ENCODE measurements around the gene NELFB. TPM values are rescaled to one million over a fixed set of nuclear protein-coding genes. Genes with fewer than 3 reads are reported as not detected.

Gene NELFB
- total RNA-seq, 1 experiment from 2014 or later: 40.5 TPM

GRCh38 chr9:137312852-137313325 is 57.8 kb downstream of the NELFB start:
- Mint-ChIP-seq H3K9me3 (ENCODE audit: unreplicated experiment) (no peaks in the 10 kb centered on the region), H3K27ac (ENCODE audit: low read depth, unreplicated experiment) (no peak overlapping the region), H3K4me3 (ENCODE audit: unreplicated experiment) (no peak overlapping the region), H3K36me3 (ENCODE audit: insufficient read depth, unreplicated experiment) (no peaks in the 10 kb centered on the region), H3K27me3 (ENCODE audit: insufficient read depth, unreplicated experiment) (no peaks in the 10 kb centered on the region), H3K4me1 (ENCODE audit: insufficient read depth, unreplicated experiment) (no peaks in the 10 kb centered on the region)
- no peak for DNase-seq (ENCODE audit: unreplicated experiment)
- intact Hi-C loops (cut with micrococcal nuclease): no loop called here
- ChIA-PET POLR2A (no interaction called here), CTCF (interaction anchor here (0.5 kb wide), 1 partner anchor 241 kb away, joined by 3 read pairs; no protein-coding TSS in a partner anchor)
- no TSS peak for BruUV-seq (replicated peaks)
- no peak for TF ChIP-seq CTCF (IDR thresholded peaks at IDR 0.05; ENCODE audit: unreplicated experiment)

GRCh38 chr9:137313326-137313936 is 58.3 kb downstream of the NELFB start:
- no peak for TF ChIP-seq CTCF (IDR thresholded peaks at IDR 0.05; ENCODE audit: unreplicated experiment)
- Mint-ChIP-seq H3K9me3 (ENCODE audit: unreplicated experiment) (no peaks in the 10 kb centered on the region), H3K4me1 (ENCODE audit: insufficient read depth, unreplicated experiment) (no peaks in the 10 kb centered on the region), H3K27me3 (ENCODE audit: insufficient read depth, unreplicated experiment) (no peaks in the 10 kb centered on the region), H3K36me3 (ENCODE audit: insufficient read depth, unreplicated experiment) (no peaks in the 10 kb centered on the region), H3K27ac (ENCODE audit: low read depth, unreplicated experiment) (no peak overlapping the region), H3K4me3 (ENCODE audit: unreplicated experiment) (no peak overlapping the region)
- BruUV-seq (replicated peaks): no TSS peak
- no peak for DNase-seq (ENCODE audit: unreplicated experiment)
- ChIA-PET POLR2A (no interaction called here), CTCF (no interaction called here)
- intact Hi-C loops (cut with micrococcal nuclease): no loop called here

- ChIA-PET POLR2A (no interaction called here), CTCF (no interaction called here)
- BruUV-seq (replicated peaks): no TSS peak
- no peak overlapping the region for H3K4me3 Mint-ChIP-seq (ENCODE audit: unreplicated experiment)
- H3K9me3 Mint-ChIP-seq (ENCODE audit: unreplicated experiment): no peaks in the 10 kb centered on the region
- H3K27ac Mint-ChIP-seq (ENCODE audit: low read depth, unreplicated experiment): no peak overlapping the region
- no peaks in the 10 kb centered on the region for H3K36me3 Mint-ChIP-seq (ENCODE audit: insufficient read depth, unreplicated experiment)
- no peaks in the 10 kb centered on the region for H3K4me1 Mint-ChIP-seq (ENCODE audit: insufficient read depth, unreplicated experiment)
- intact Hi-C loops (cut with micrococcal nuclease): no loop called here
- H3K27me3 Mint-ChIP-seq (ENCODE audit: insufficient read depth, unreplicated experiment): no peaks in the 10 kb centered on the region
- no peak for TF ChIP-seq CTCF (IDR thresholded peaks at IDR 0.05; ENCODE audit: unreplicated experiment)
- DNase-seq (ENCODE audit: unreplicated experiment): no peak
Observed at GRCh38 chr9:137313956-137314560, 58.9 kb downstream of the NELFB start.

GRCh38 chr9:137314561-137315560 is 59.7 kb downstream of the NELFB start:
- H3K4me3 Mint-ChIP-seq (ENCODE audit: unreplicated experiment): no peak overlapping the region
- no TSS peak for BruUV-seq (replicated peaks)
- no peaks in the 10 kb centered on the region for H3K4me1 Mint-ChIP-seq (ENCODE audit: insufficient read depth, unreplicated experiment)
- ChIA-PET POLR2A (no interaction called here), CTCF (no interaction called here)
- no peaks in the 10 kb centered on the region for H3K27me3 Mint-ChIP-seq (ENCODE audit: insufficient read depth, unreplicated experiment)
- H3K27ac Mint-ChIP-seq (ENCODE audit: low read depth, unreplicated experiment): no peak overlapping the region
- no peaks in the 10 kb centered on the region for H3K36me3 Mint-ChIP-seq (ENCODE audit: insufficient read depth, unreplicated experiment)
- no peak for TF ChIP-seq CTCF (IDR thresholded peaks at IDR 0.05; ENCODE audit: unreplicated experiment)
- intact Hi-C loops (cut with micrococcal nuclease): no loop called here
- no peaks in the 10 kb centered on the region for H3K9me3 Mint-ChIP-seq (ENCODE audit: unreplicated experiment)
- DNase-seq (ENCODE audit: unreplicated experiment): no peak
